GM13977 (cell line): ENCODE data around the gene SLC44A1.
A peak's percentile ranks its signal among the peaks of the same experiment; 100 is the strongest.

Experiments
- DNase-seq: peaks from one replicate; pipeline ENCODE4 v3.0.0; 2012; ENCODE audit warnings: low spot score
- in situ Hi-C: fragments of 300-500 bp; cut with MboI; formaldehyde crosslinking; loops from one replicate; pipeline ENCODE4 v1.12.0; 2022; ENCODE audit warnings: low sequenced_read_pairs, low pct_unique_long_range_greater_than_20kb, mixed read lengths, inconsistent platforms; ENCODE audit not compliant: unreplicated experiment
- TF ChIP-seq, protein P1 (sequence below): IDR thresholded peaks from 2 replicates; pipeline ENCODE4 v1.5.1; 2012; ENCODE audit warnings: mild to moderate bottlenecking, control low read depth; ENCODE audit not compliant: insufficient read depth; ENCODE audit errors: extremely low read depth, missing control alignments

Gene SLC44A1

DNA sequence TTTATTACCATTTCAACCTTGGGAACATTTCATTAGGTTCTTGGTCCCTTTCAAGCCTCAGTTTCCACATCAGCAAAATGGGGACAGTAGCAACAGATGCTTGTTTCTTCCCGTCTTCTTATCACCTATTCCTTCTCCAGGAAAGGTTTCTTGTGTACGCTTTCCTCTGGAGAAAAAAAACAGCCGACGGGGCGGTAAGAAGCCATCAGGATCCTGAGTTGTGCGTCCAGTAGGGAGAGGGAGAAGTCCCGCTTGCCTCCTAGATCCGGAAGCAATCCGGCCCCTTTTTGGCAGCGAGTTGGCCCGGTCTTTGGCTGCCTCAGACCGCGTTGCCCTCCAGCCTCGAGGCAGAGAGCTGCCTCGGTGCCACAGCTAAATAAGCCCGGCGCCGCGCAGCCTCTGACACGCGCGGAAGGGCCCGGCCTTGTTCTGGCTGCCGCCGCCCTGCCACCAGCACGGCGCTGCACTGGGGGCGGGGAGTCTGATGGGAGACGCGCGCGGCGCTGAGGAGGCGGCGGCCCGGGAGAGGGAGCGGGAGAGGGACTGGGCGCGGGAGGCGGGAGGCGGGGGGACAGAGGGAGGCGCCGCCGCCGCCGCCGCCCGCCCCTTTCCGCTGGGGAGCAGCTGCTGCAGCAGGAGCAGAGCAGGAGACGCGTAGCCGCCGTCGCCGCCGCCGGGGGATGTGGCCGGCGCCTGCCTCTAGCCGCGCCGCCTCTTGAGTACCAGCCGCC, at the start of gene SLC44A1:
Gene SLC44A1, plus strand, starts transcription at position 649 of the 731 bp plus-strand sequence. CDS start 218 bp downstream, outside the sequence.
- in situ Hi-C loops, result no loop called here
- DNase-seq, result peak; percentile 85
- TF ChIP-seq, protein P1, sequence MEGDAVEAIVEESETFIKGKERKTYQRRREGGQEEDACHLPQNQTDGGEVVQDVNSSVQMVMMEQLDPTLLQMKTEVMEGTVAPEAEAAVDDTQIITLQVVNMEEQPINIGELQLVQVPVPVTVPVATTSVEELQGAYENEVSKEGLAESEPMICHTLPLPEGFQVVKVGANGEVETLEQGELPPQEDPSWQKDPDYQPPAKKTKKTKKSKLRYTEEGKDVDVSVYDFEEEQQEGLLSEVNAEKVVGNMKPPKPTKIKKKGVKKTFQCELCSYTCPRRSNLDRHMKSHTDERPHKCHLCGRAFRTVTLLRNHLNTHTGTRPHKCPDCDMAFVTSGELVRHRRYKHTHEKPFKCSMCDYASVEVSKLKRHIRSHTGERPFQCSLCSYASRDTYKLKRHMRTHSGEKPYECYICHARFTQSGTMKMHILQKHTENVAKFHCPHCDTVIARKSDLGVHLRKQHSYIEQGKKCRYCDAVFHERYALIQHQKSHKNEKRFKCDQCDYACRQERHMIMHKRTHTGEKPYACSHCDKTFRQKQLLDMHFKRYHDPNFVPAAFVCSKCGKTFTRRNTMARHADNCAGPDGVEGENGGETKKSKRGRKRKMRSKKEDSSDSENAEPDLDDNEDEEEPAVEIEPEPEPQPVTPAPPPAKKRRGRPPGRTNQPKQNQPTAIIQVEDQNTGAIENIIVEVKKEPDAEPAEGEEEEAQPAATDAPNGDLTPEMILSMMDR, result no peak

DNA sequence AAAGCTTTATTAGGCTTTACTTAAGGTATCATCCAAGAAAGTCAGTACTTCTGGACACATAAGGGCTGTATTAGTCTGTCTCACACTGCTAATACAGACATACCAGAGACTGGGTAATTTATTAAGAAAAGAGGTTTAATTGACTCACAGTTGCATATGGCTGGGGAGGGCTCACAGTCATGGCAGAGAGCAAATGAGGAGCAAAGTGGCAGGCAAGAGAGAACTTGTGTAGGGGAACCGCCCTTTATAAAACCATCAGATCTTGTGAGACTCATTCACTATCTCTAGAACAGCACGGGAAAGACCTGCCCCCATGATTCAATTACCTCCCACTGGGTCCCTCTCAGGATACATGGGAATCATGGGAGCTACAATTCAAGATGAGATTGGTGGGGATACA, 49.2 kb upstream of the SLC44A1 start:
- in situ Hi-C loops, result no loop called here
- TF ChIP-seq, protein P1, result no peak
- DNase-seq, result no peak

DNA sequence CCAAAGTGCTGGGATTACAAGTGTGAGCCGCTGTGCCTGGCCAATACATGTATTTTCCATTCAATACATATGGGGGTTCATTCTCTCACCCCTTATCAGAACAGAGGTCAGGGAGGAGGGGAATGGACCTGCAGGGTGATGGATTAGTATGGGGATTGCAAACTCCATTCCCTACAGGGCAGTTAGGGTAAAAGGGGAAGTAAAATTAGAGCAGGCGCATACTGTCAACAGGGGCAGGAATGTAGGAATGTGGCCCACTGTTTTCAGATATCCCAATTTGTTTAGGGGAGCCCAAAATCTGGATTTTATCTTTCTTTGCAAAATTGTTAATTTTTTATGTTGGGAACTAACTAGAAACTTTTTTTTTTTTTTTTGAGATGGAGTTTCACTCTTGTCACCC, 46.4 kb upstream of the SLC44A1 start:
- TF ChIP-seq, protein P1, result no peak
- DNase-seq, result no peak
- in situ Hi-C loops, result no loop called here

DNA sequence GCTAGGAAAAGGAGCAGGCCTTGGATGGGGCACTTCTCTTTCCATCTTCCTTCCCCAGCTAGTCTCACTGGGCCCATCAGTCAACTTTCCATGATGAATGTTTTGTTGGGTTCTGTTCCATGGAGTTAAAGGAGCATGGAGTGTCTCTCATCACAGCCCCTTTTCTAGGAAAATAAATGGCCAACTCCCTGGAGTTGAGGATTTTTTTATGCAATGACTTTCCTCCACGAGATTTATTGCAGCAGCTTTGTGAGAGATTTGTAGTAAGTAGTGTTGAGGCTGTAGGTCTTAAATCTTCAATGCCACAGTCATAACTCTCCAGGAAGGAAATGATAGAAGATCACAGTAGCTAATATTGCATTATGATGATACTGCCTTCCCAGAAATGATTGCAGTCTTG, 45.6 kb upstream of the SLC44A1 start:
- TF ChIP-seq, protein P1, result no peak
- in situ Hi-C loops, result no loop called here
- DNase-seq, result no peak

DNA sequence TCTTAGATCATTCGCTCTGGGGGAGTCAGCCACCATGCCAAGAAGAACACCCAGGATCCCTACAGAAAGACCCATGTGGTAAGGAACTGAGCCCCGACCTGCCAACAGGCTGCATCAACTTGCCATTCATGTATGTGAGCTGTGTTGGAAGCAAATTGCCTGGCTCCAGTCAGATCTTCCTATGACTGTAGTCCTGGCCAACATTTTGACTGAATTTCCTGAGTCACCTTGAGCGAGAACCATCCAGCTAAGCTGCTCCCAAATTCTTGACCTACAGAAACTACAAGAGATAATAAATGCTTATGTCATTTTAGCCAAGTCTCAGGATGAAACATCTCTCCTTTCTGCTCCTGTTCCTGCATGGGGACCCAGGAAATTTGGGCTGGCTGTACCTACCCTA, 40.0 kb upstream of the SLC44A1 start:
- DNase-seq, result no peak
- in situ Hi-C loops, result no loop called here
- TF ChIP-seq, protein P1, result no peak

DNA sequence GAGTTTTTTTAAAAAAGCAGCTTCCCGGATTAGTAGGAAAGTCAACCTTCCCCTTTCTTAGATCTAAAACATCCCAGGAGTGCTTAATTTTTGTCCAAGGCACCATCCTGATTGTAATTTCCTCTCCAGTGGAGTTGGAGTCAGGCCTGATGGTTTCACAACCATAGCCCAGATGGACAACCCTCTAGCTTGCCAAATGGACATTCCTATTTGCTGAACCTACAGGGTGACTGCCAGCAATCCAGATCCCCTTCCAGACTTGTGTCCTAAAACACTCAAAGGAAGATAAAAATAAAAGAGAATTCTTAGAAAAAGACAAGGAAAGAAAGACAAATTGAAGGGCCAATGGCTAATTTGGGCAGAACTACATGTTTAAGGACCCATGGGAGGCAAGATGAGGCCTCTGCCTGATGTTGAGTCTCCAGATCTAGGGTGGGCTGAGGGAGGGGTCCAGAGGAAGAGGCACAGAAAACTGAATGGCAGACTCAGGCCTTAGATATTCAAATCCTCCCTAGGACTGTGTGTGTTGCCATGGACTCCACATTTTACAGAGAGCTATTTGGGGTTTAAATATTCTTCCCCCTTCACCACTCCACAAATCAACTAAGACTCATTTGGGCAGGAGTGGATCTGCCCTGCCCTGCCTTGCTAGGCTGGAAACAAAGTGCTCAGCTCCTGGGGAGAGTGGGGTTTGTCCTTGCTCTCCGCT, 38.5 kb upstream of the SLC44A1 start:
- DNase-seq, result no peak
- in situ Hi-C loops, result no loop called here
- TF ChIP-seq, protein P1, result no peak
